ENCODE data around the gene HDAC4.

Gene HDAC4

GRCh38 chr2:239128706-239129105, 272.1 kb downstream of the HDAC4 start:
- DNase-seq, result no peak

GRCh38 chr2:239127513-239127912, 273.3 kb downstream of the HDAC4 start:
- no peak for DNase-seq

- DNase-seq, result no peak
Measured at GRCh38 chr2:239125726-239126675, 274.8 kb downstream of the HDAC4 start.

DNA sequence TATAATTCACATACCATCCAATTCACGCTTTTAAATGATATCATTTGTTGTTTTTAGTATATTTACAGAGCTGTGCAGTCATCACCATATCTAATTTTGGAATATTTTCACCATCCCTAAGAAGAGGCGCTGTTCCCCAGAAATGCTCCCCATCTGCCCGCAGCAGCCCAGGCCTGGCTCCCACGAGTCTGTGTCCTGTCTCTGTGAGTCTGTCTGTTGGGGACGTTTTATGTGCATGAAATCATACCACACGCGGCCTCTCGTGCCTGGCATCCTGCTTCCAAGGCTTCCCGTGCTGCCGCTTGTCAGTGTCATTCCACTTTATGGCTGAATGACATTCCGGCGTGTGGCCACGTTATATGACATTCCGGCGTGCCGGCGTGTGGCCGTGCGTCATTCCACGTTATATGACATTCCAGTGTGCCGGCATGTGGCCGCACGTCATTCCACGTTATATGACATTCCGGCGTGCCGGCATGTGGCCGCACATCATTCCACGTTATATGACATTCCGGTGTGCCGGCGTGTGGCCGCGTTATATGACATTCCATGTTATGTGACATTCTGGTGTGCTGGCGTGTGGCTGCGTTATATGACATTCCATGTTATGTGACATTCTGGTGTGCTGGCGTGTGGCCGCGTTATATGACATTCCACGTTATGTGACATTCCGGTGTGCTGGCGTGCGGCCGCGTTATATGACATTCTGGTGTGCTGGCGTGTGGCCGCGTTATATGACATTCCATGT, 276.5 kb downstream of the HDAC4 start:
- no peak for DNase-seq

GRCh38 chr2:239122421-239123110, 278.3 kb downstream of the HDAC4 start:
- DNase-seq, result no peak

- DNase-seq, result no peak
Measured at GRCh38 chr2:239121600-239122012, 279.2 kb downstream of the HDAC4 start.

- DNase-seq, result no peak
Measured at GRCh38 chr2:239120664-239121063, 280.2 kb downstream of the HDAC4 start.

DNA sequence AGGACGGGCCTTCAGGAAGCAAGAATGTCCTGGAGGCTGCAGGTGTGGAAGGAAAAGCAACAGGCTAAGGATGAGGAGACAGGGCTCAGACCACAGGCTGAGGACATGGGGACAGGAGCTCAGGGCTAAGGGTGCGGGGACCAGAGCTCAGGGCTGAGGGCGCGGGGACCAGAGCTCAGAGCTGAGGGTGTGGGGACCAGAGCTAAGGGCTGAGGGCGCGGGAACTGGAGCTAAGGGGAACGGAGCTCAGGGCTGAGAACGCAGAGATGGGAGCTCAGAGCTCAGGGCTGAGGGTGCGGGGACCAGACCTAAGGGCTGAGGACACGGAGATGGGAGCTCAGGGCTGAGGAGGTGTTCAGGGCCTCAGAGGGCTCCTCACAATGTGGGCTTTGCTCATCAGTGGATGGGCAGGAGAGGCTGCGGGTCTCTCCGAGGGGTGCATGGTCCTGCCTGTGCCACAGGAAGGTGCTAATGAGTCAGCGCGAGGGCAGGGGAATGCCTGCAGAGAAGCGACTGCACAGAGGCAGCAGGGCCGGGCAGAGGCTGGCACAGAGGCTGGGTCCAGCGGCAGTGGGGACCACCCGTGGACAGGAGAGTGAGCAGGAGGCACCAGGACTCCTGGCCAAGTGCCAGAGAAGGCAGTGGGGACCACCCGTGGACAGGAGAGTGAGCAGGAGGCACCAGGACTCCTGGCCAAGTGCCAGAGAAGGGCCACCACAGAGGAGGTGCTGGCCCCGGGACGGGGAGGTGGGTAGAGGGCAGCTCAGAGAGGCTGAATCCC, 281.3 kb downstream of the HDAC4 start:
- no peak for DNase-seq

GRCh38 chr2:239118675-239119211, 282.1 kb downstream of the HDAC4 start:
- DNase-seq, result no peak

- no peak for DNase-seq
Measured at GRCh38 chr2:239118264-239118663, 282.6 kb downstream of the HDAC4 start.

DNA sequence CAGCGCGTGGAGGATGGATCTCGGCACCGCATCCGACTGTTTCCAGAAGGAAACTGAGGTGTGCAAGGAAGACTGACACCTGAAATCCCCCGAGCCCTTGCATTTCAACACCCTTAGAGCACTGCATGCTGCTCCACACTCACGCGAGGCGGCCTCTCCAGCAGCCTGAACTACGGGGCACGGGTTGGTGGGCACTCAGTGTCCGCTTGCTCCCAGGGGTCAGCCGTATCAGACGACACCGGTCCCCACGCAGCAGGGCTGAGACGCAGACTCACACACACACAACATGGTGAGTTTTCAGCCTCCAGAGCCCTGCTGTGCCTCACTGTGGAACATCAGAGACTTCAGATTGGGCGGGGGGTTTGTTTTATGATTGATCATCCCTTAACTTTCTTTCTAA, 283.0 kb downstream of the HDAC4 start:
- DNase-seq, result no peak

DNA sequence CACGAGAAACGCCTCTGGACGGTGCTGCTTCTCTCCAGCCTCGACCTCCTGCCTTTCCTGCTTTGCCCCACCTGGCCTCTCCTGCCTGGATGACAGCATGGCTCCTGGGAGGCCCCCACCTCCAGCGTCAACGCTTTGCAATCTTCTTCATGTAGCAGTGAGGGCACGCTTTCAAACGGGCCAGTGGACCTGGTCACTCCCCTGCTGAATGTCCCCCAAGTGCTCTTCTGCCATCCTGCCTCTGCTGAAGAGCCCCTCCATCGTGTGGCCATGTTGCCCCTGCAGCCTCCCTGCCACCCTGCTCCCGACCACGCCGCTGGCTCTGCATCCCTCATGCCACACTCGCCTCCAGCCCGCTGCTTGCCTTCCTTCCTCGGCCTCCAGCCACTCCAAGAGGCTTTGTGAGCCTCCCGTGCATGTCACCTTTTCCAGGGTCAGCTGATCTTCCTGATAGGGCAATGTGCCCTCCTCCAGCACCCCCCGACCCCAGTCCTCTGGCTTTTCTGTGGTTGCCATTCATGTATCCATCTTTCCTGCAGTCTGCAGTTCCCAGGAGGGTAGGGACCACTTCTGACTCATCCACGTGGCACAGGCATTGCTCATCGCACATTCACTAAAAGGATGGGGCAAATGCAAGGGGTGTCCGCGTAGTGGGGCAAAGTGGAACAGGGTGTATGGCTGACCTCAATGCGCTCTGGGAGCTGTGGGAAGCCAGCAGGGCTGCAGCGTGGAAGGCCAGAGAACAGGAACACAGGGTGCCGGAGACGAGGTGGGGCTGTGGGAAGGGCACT, 284.2 kb downstream of the HDAC4 start:
- no peak for DNase-seq

DNA sequence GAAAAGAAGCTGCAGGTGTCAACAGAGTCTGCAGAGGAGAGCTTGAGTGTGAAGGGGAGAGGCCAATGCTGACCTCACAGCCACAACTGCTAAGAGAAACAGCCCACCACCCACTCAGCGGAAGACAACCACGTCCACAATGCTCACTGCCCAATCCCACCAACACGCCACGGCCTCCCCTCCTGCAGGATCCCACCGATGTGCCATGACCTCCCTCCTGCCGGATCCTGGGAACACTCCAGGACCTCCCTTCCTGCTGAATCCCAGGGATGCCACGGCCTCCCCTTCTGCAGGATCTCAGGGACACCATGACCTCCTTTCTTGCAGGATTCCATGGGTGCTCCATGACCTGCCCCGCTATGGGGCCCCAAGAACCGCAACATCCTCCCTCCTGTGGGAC, 285.2 kb downstream of the HDAC4 start:
- no peak for DNase-seq

DNA sequence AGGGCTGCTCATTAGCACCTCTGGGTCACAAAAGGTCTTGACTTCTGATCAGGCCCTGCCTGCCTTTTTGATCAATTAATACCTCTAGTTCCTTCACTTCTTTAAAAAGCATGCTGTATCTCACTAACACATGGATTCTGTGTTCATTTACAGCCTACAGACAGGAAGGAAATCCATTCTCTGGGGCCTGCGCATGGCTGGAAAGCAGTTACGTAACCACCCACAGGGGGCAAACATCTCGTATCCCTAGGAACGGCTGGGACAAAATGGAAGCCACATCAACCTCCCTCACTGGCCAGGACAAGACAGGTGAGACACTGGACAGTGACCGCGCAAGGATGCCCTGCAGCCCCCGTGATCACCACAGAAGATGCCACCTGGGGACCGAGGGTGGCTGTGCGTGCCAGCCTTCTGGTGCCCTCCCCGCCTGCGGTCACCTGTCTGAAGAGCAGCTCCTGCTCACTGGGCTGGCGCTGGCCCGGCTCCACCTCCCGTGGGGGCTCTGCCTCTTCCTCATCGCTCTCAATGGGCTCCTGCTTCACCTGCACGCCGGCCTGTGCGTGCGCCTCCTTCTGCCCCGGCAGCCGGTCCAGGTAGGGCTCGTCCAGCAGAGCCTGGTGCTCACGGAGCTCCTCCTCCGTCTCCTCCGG, 286.1 kb downstream of the HDAC4 start:
- DNase-seq, result no peak

DNA sequence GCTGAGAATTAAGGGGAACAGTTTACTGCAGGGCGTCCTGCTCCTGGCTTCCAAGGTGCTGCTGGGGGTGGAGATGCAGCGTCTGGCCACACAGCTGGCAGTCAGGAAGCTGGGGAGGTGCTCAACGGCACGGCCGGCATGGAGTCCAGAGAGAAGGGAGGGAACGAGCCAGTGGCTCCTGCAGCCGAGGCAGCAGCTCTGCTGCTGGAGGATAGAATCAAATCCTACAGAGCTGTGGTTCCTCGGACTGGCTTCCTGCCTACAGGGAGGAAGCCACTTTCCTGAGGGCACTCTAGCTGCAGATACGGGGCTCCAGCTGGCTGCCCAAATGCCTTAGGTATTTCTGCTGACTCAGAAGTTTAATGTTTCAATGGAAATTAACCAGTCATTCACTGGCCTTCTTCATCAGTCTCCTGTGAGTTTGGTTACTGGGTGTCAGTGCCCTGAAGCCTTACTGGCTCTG, 286.7 kb downstream of the HDAC4 start:
- DNase-seq, result no peak

GRCh38 chr2:239113615-239114014, 287.2 kb downstream of the HDAC4 start:
- DNase-seq, result no peak

GRCh38 chr2:239113171-239113570, 287.6 kb downstream of the HDAC4 start:
- DNase-seq, result no peak

- no peak for DNase-seq
Measured at GRCh38 chr2:239112127-239112774, 288.6 kb downstream of the HDAC4 start.

GRCh38 chr2:239111401-239112100, 289.3 kb downstream of the HDAC4 start:
- no peak for DNase-seq

Measured in activated CD8-positive, alpha-beta memory T cell treated with anti-CD3 and anti-CD28 coated beads, Interleukin-2, amount 50 U/mL, for 48 hours (primary cell).